ENCODE measurements around the gene FZR1. TPM values are rescaled to one million over a fixed set of nuclear protein-coding genes. Genes with fewer than 3 reads are reported as not detected.
A peak's percentile ranks its signal among the peaks of the same experiment; 100 is the strongest.

FZR1 gene
- total and polyA plus RNA-seq, 9 of the 15 experiments (the other 6 are each of a cell fraction or from before 2014, with no cell fraction given), result 0.18 to 48.0 (median 22.2) TPM

- no peak for TF ChIP-seq KDM2B (CRISPR knock-in tag; IDR thresholded peaks at IDR 0.05)
- TF ChIP-seq KHSRP (IDR thresholded peaks at IDR 0.05), result no peak
- TF ChIP-seq POLR3G (IDR thresholded peaks at IDR 0.05; ENCODE audit: extremely low read depth, insufficient read length, insufficient replicate concordance), result no peak
- no peak for TF ChIP-seq TRIM25 (IDR thresholded peaks at IDR 0.05; ENCODE audit: borderline replicate concordance)
- TF ChIP-seq ZNF449 (CRISPR knock-in tag; IDR thresholded peaks at IDR 0.05), result no peak
- no peak for TF ChIP-seq POLR2G (IDR thresholded peaks at IDR 0.05; ENCODE audit: low read depth, low read length)
- no peak for TF ChIP-seq ZNF175 (CRISPR knock-in tag; IDR thresholded peaks at IDR 0.05; ENCODE audit: low read depth)
- peak; percentile 79; the same call in 1 of the 2 replicates for TF ChIP-seq ZSCAN29 (IDR thresholded peaks at IDR 0.05)
- TF ChIP-seq ZBTB12 (CRISPR knock-in tag; IDR thresholded peaks at IDR 0.05), result no peak
- no peak for TF ChIP-seq ZNF583 (CRISPR knock-in tag; IDR thresholded peaks at IDR 0.05)
- no peak for TF ChIP-seq ZNF79 (CRISPR knock-in tag; IDR thresholded peaks at IDR 0.05; ENCODE audit: low read depth)
- no peak for TF ChIP-seq L3MBTL2 (IDR thresholded peaks at IDR 0.05)
- no peak for TF ChIP-seq ZKSCAN3 (CRISPR knock-in tag; IDR thresholded peaks at IDR 0.05)
- TF ChIP-seq PCBP2 (IDR thresholded peaks at IDR 0.05; ENCODE audit: low read depth, low read length, poor library complexity, severe bottlenecking), result no peak
- no peak for TF ChIP-seq HES1 (IDR thresholded peaks at IDR 0.05; ENCODE audit: low read depth)
- TF ChIP-seq TAF1 (IDR thresholded peaks at IDR 0.05; ENCODE audit: control insufficient read depth, extremely low read depth, insufficient read depth, low read length, severe bottlenecking), result no peak
- TF ChIP-seq NFXL1 (CRISPR knock-in tag; IDR thresholded peaks at IDR 0.05), result no peak
- TF ChIP-seq LARP7 (IDR thresholded peaks at IDR 0.05), result no peak; the same call in 1 of the 2 replicates
- no peak for TF ChIP-seq ZNF444 (CRISPR knock-in tag; IDR thresholded peaks at IDR 0.05)
- no peak for TF ChIP-seq THRAP3 (IDR thresholded peaks at IDR 0.05; ENCODE audit: borderline replicate concordance)
- TF ChIP-seq KLF6 (CRISPR knock-in tag; IDR thresholded peaks at IDR 0.05; ENCODE audit: borderline replicate concordance), result no peak
- TF ChIP-seq ZNF589 (CRISPR knock-in tag; IDR thresholded peaks at IDR 0.05; ENCODE audit: low read depth), result no peak
- TF ChIP-seq TFAM (CRISPR knock-in tag; conservative IDR thresholded peaks at IDR 0.05), result no peak
- TF ChIP-seq ZKSCAN8 (CRISPR knock-in tag; IDR thresholded peaks at IDR 0.05), result no peak
- no peak for TF ChIP-seq STAT5A (IDR thresholded peaks at IDR 0.05; ENCODE audit: borderline replicate concordance, low read length)
- no peak for TF ChIP-seq GTF2F1 (IDR thresholded peaks at IDR 0.05; ENCODE audit: low read depth, low read length)
Measured at GRCh38 chr19:3580156-3580934, 74.2 kb downstream of the FZR1 start (continued).
